Thyroid gland (tissue), 4 donors: ENCODE data around the gene SCARB1. TPM values are rescaled to one million over a fixed set of nuclear protein-coding genes. Genes with fewer than 3 reads are reported as not detected.
A peak's percentile ranks its signal among the peaks of the same experiment; 100 is the strongest.

Source experiments
- DNase-seq, 2 donors: peaks; one replicate each; pipeline ENCODE4 v3.0.0-alpha.2; 2019
- H3K27ac ChIP-seq, 3 donors: fragments of 200-600 bp; sonication (generic); 1 replicate in 2 of 3; 2 replicates in 1 of 3; pipeline ENCODE4 v1.5.1; 2016 to 2019; ENCODE audit warnings: mild to moderate bottlenecking in 1 of 3, moderate library complexity in 1 of 3
- H3K27me3 ChIP-seq: fragments of 200-600 bp; sonication (generic); one replicate; pipeline ENCODE4 v1.5.1; 2019
- H3K36me3 ChIP-seq, 2 donors: fragments of 200-600 bp; sonication (generic); one replicate each; pipeline ENCODE4 v1.5.1; 2016 to 2019
- H3K4me1 ChIP-seq, 2 donors: fragments of 200-600 bp; sonication (generic); one replicate each; pipeline ENCODE4 v1.5.1; 2017 to 2019
- H3K4me3 ChIP-seq, 3 donors: fragments of 200-600 bp; sonication (generic); replicated peaks in 1 of 3; 1 replicate in 2 of 3; 2 replicates in 1 of 3; pipeline ENCODE4 v1.5.1; 2016; ENCODE audit warnings: mild to moderate bottlenecking in 1 of 3
- H3K9me3 ChIP-seq: fragments of 200-600 bp; sonication (generic); one replicate; pipeline ENCODE4 v1.5.1; 2017
- POLR2A ChIP-seq, 2 donors: fragments of 450-650 bp; IDR thresholded peaks; one replicate each; pipeline ENCODE4 v1.6.1; 2017; ENCODE audit warnings: antibody characterized with exemption in 2 of 2, mild to moderate bottlenecking in 2 of 2, moderate library complexity in 1 of 2
- WGBS, 2 donors: methylation state at CpG; one replicate each; pipeline ENCODE4 v1.1.5; 2017; 5-methylcytosine and 5-hydroxymethylcytosine counted together
- intact Hi-C: fragments of 100-400 bp; cut with DNase I; formaldehyde crosslinking; loops from one replicate; pipeline ENCODE4 v1.15.1; 2023
- total RNA-seq, 4 donors: library from RNA; depleted of rRNA; stranded (reverse); fragments of >200 nt; gene quantifications; one replicate each; pipeline ENCODE4 v1.2.3, GENCODE V29; 2016
- TF ChIP-seq, protein P1 (sequence below), 6 experiments: fragments of 200-600 bp in 3 of 6; fragments of 450-650 bp in 3 of 6; sonication (generic) in 3 of 6; IDR thresholded peaks; one replicate each; pipeline ENCODE4 v1.5.1; 2016 to 2019; ENCODE audit warnings: antibody characterized with exemption in 6 of 6, mild to moderate bottlenecking in 2 of 6, inconsistent platforms in 1 of 6, moderate library complexity in 1 of 6

The SCARB1 gene
- total RNA-seq, 4 donors from 2014 or later: 10.9 to 16.0 (median 15.4) TPM

- TF ChIP-seq POLR2A (IDR thresholded peaks at IDR 0.05): no peak
- TF ChIP-seq, protein P1, sequence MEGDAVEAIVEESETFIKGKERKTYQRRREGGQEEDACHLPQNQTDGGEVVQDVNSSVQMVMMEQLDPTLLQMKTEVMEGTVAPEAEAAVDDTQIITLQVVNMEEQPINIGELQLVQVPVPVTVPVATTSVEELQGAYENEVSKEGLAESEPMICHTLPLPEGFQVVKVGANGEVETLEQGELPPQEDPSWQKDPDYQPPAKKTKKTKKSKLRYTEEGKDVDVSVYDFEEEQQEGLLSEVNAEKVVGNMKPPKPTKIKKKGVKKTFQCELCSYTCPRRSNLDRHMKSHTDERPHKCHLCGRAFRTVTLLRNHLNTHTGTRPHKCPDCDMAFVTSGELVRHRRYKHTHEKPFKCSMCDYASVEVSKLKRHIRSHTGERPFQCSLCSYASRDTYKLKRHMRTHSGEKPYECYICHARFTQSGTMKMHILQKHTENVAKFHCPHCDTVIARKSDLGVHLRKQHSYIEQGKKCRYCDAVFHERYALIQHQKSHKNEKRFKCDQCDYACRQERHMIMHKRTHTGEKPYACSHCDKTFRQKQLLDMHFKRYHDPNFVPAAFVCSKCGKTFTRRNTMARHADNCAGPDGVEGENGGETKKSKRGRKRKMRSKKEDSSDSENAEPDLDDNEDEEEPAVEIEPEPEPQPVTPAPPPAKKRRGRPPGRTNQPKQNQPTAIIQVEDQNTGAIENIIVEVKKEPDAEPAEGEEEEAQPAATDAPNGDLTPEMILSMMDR (IDR thresholded peaks at IDR 0.05): no peak
These were observed 121.6 kb downstream of the SCARB1 start for GRCh38 chr12:124742111-124742510.

DNA sequence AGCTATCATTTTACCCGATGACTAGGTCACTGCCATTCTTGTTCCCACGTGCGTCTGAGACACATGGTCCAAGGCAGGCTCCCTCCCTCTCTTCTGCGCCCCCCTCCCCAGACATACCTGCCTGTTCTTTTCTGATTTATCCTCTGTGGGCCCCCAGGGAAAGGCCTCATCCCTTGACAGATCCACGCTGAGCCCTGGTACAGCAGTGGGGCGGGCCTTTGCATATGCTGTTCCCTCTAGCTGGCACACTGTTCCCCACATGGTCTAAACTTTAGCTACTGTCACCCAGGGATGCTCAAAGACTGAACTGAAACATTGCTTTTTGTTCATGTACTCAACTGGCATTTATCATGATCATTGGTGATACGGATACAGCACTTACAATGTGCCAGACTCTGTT lies 122.5 kb downstream of the SCARB1 start:
- TF ChIP-seq POLR2A (IDR thresholded peaks at IDR 0.05): no peak
- TF ChIP-seq, protein P1 (IDR thresholded peaks at IDR 0.05): no peak
- H3K9me3 ChIP-seq: no peaks in the 10 kb centered on the region
- H3K36me3 ChIP-seq: no peaks in the 10 kb centered on the region
- WGBS, 2 donors: 95 to 97% methylated on average over 7 of the region's 7 CpGs
- DNase-seq: no peak
- H3K27ac ChIP-seq: no peak overlapping the region
- H3K4me3 ChIP-seq: no peak overlapping the region
- H3K27me3 ChIP-seq: no peaks in the 10 kb centered on the region
- intact Hi-C loops: no loop called here
- peaks cover under 1 to 6% of the 10 kb centered on the region in 2 donors for H3K4me1 ChIP-seq

More at GRCh38 chr12:124742111-124742510, 121.6 kb downstream of the SCARB1 start:
- H3K27ac ChIP-seq: no peak overlapping the region
- no peaks in the 10 kb centered on the region for H3K9me3 ChIP-seq
- 74 to 93% methylated on average over 12 of the region's 12 CpGs for WGBS, 2 donors
- H3K4me1 ChIP-seq: peaks cover 8 to 15% of the 10 kb centered on the region in 2 donors
- DNase-seq: no peak
- H3K36me3 ChIP-seq: no peaks in the 10 kb centered on the region
- no peak overlapping the region for H3K4me3 ChIP-seq
- intact Hi-C loops: no loop called here
- no peaks in the 10 kb centered on the region for H3K27me3 ChIP-seq

DNA sequence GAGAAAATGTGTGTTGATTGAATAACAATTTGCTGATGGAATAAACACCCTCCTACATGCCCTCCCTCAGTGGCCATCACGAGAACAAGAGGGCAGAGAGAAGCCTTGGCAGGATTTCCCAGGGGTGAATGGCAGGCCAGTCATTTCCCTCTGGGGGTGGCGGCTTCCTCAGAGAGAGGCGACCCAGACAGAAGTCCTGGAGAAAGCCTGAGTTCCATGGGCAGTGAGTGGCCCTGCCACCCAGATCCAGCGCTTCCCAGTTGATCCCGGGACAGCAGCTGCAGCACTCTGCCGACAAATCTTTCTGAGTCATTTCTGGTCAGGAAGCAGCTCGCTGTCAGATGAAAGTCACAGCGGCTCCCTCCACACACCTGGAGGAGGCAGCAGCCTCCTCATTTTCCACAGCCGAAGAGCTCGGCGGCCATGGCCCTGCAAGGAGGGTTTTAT lies 123.0 kb downstream of the SCARB1 start:
- intact Hi-C loops: no loop called here
- Histone ChIP-seq H3K27ac (no peak overlapping the region), H3K9me3 (no peaks in the 10 kb centered on the region), H3K36me3 (no peaks in the 10 kb centered on the region), H3K27me3 (no peaks in the 10 kb centered on the region), H3K4me1 (peaks cover 0 to 5% of the 10 kb centered on the region in 2 donors), H3K4me3 (no peak overlapping the region)
- TF ChIP-seq POLR2A (IDR thresholded peaks at IDR 0.05): no peak
- TF ChIP-seq, protein P1 (IDR thresholded peaks at IDR 0.05): no peak
- 55 to 72% methylated on average over 10 of the region's 11 CpGs for WGBS, 2 donors
- peak in 1 of 2 donors; percentile 41 for DNase-seq

DNA sequence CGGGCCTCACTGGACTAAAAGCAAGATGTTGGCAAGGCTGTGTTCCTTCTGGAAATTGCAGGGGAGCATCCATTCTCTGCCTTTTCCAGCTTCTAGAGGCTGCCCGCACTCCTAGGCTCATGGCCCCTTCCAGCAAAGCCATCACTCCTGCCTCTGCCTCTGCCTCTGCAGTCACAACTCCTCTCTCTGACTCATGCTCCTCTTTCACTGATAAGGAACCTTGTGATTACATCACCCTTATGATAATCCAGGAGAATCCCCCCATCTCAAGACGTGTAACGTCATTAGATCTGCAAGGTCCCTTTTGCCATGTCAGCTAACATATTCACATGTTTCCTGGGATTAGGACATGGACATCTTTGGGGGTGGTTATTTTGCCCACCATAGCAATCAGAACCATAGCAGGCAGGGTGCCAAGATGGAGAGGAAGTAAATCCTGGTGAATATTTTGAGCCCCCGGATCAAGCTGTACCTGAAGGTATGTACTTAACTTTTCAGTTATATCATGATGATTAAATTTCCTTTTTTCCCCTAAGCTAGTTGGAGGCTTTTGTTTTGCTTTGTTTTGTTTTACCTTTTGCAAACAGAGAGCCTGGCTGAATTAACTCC lies 123.6 kb downstream of the SCARB1 start:
- Histone ChIP-seq H3K4me1 (peaks cover 0 to 4% of the 10 kb centered on the region in 2 donors), H3K36me3 (no peaks in the 10 kb centered on the region), H3K4me3 (no peak overlapping the region), H3K27me3 (no peaks in the 10 kb centered on the region), H3K27ac (no peak overlapping the region), H3K9me3 (no peaks in the 10 kb centered on the region)
- TF ChIP-seq, protein P1 (IDR thresholded peaks at IDR 0.05): no peak
- 90 to 93% methylated on average over 5 of the region's 5 CpGs for WGBS, 2 donors
- DNase-seq: no peak
- intact Hi-C loops: no loop called here

- no peaks in the 10 kb centered on the region for H3K27me3 ChIP-seq
- WGBS, 2 donors: 65 to 69% methylated on average over 34 of the region's 34 CpGs
- H3K9me3 ChIP-seq: no peaks in the 10 kb centered on the region
- DNase-seq: no peak
- intact Hi-C loops: no loop called here
- H3K36me3 ChIP-seq: no peaks in the 10 kb centered on the region
- TF ChIP-seq, protein P1 (IDR thresholded peaks at IDR 0.05): no peak
- TF ChIP-seq POLR2A (IDR thresholded peaks at IDR 0.05): no peak
- H3K4me1 ChIP-seq: peaks cover 0 to 4% of the 10 kb centered on the region in 2 donors
- H3K4me3 ChIP-seq: no peak overlapping the region
- no peak overlapping the region for H3K27ac ChIP-seq
These were observed 124.8 kb downstream of the SCARB1 start for GRCh38 chr12:124738636-124739467.
